ENCODE measurements around the gene CHPF.

CHPF gene

GRCh38 chr2:219531639-219532377 is 11.8 kb downstream of the CHPF start:
- Histone ChIP-seq H3K4me3 (ENCODE audit: insufficient read depth, low read depth, low read length) (no peak overlapping the region), H3K27me3 (ENCODE audit: control insufficient read depth, insufficient read depth, low read length, poor library complexity, severe bottlenecking) (peaks cover 17% of the 10 kb centered on the region), H3K9me3 (ENCODE audit: control insufficient read depth, low read length) (no peaks in the 10 kb centered on the region), H3K4me1 (ENCODE audit: control insufficient read depth, insufficient read depth, low read length) (peaks cover 11% of the 10 kb centered on the region), H3K27ac (ENCODE audit: insufficient read depth, low read depth, low read length, poor library complexity, severe bottlenecking) (no peak overlapping the region), H3K36me3 (ENCODE audit: control insufficient read depth, insufficient read depth, low read length) (no peaks in the 10 kb centered on the region)
- 87% methylated on average over 20 of the region's 20 CpGs for WGBS, 2 experiments

GRCh38 chr2:219530048-219530963 is 13.3 kb downstream of the CHPF start:
- WGBS, 2 experiments: 18 to 19% methylated on average over 20 to 21 of the region's 21 CpGs
- H3K4me3 ChIP-seq (ENCODE audit: insufficient read depth, low read depth, low read length): peak overlapping the region; percentile 16
- no peak overlapping the region for H3K27ac ChIP-seq (ENCODE audit: insufficient read depth, low read depth, low read length, poor library complexity, severe bottlenecking)
- peaks cover 17% of the 10 kb centered on the region for H3K27me3 ChIP-seq (ENCODE audit: control insufficient read depth, insufficient read depth, low read length, poor library complexity, severe bottlenecking)
- peaks cover 24% of the 10 kb centered on the region for H3K4me1 ChIP-seq (ENCODE audit: control insufficient read depth, insufficient read depth, low read length)
- H3K9me3 ChIP-seq (ENCODE audit: control insufficient read depth, low read length): no peaks in the 10 kb centered on the region
- no peaks in the 10 kb centered on the region for H3K36me3 ChIP-seq (ENCODE audit: control insufficient read depth, insufficient read depth, low read length)

GRCh38 chr2:219527472-219527871 is 16.1 kb downstream of the CHPF start:
- H3K4me1 ChIP-seq (ENCODE audit: control insufficient read depth, insufficient read depth, low read length): peaks cover 27% of the 10 kb centered on the region
- no peak overlapping the region for H3K4me3 ChIP-seq (ENCODE audit: insufficient read depth, low read depth, low read length)
- peaks cover 32% of the 10 kb centered on the region for H3K27me3 ChIP-seq (ENCODE audit: control insufficient read depth, insufficient read depth, low read length, poor library complexity, severe bottlenecking)
- no peak overlapping the region for H3K27ac ChIP-seq (ENCODE audit: insufficient read depth, low read depth, low read length, poor library complexity, severe bottlenecking)
- no peaks in the 10 kb centered on the region for H3K9me3 ChIP-seq (ENCODE audit: control insufficient read depth, low read length)
- WGBS, 2 experiments: 76 to 82% methylated on average over 5 of the region's 5 CpGs
- no peaks in the 10 kb centered on the region for H3K36me3 ChIP-seq (ENCODE audit: control insufficient read depth, insufficient read depth, low read length)

GRCh38 chr2:219527076-219527394 is 16.6 kb downstream of the CHPF start:
- H3K36me3 ChIP-seq (ENCODE audit: control insufficient read depth, insufficient read depth, low read length): no peaks in the 10 kb centered on the region
- no peak overlapping the region for H3K27ac ChIP-seq (ENCODE audit: insufficient read depth, low read depth, low read length, poor library complexity, severe bottlenecking)
- peaks cover 35% of the 10 kb centered on the region for H3K27me3 ChIP-seq (ENCODE audit: control insufficient read depth, insufficient read depth, low read length, poor library complexity, severe bottlenecking)
- peaks cover 28% of the 10 kb centered on the region for H3K4me1 ChIP-seq (ENCODE audit: control insufficient read depth, insufficient read depth, low read length)
- 69 to 72% methylated on average over 6 of the region's 6 CpGs for WGBS, 2 experiments
- H3K4me3 ChIP-seq (ENCODE audit: insufficient read depth, low read depth, low read length): no peak overlapping the region
- no peaks in the 10 kb centered on the region for H3K9me3 ChIP-seq (ENCODE audit: control insufficient read depth, low read length)

GRCh38 chr2:219526320-219527075 is 17.1 kb downstream of the CHPF start:
- WGBS, 2 experiments: 62 to 64% methylated on average over 11 of the region's 11 CpGs
- Histone ChIP-seq H3K36me3 (ENCODE audit: control insufficient read depth, insufficient read depth, low read length) (no peaks in the 10 kb centered on the region), H3K27ac (ENCODE audit: insufficient read depth, low read depth, low read length, poor library complexity, severe bottlenecking) (no peak overlapping the region), H3K27me3 (ENCODE audit: control insufficient read depth, insufficient read depth, low read length, poor library complexity, severe bottlenecking) (peaks cover 39% of the 10 kb centered on the region), H3K9me3 (ENCODE audit: control insufficient read depth, low read length) (no peaks in the 10 kb centered on the region), H3K4me1 (ENCODE audit: control insufficient read depth, insufficient read depth, low read length) (peaks cover 34% of the 10 kb centered on the region), H3K4me3 (ENCODE audit: insufficient read depth, low read depth, low read length) (no peak overlapping the region)

- Histone ChIP-seq H3K4me1 (ENCODE audit: control insufficient read depth, insufficient read depth, low read length) (peaks cover 41% of the 10 kb centered on the region), H3K9me3 (ENCODE audit: control insufficient read depth, low read length) (no peaks in the 10 kb centered on the region), H3K4me3 (ENCODE audit: insufficient read depth, low read depth, low read length) (no peak overlapping the region), H3K27me3 (ENCODE audit: control insufficient read depth, insufficient read depth, low read length, poor library complexity, severe bottlenecking) (peaks cover 39% of the 10 kb centered on the region), H3K27ac (ENCODE audit: insufficient read depth, low read depth, low read length, poor library complexity, severe bottlenecking) (no peak overlapping the region), H3K36me3 (ENCODE audit: control insufficient read depth, insufficient read depth, low read length) (no peaks in the 10 kb centered on the region)
- 40 to 49% methylated on average over 9 of the region's 9 CpGs for WGBS, 2 experiments
Observed at GRCh38 chr2:219525533-219526232, 17.9 kb downstream of the CHPF start.

- no peak overlapping the region for H3K4me3 ChIP-seq (ENCODE audit: insufficient read depth, low read depth, low read length)
- H3K36me3 ChIP-seq (ENCODE audit: control insufficient read depth, insufficient read depth, low read length): no peaks in the 10 kb centered on the region
- WGBS, 2 experiments: 91 to 95% methylated on average over 2 of the region's 2 CpGs
- H3K4me1 ChIP-seq (ENCODE audit: control insufficient read depth, insufficient read depth, low read length): peaks cover 46% of the 10 kb centered on the region
- no peaks in the 10 kb centered on the region for H3K9me3 ChIP-seq (ENCODE audit: control insufficient read depth, low read length)
- H3K27ac ChIP-seq (ENCODE audit: insufficient read depth, low read depth, low read length, poor library complexity, severe bottlenecking): no peak overlapping the region
- peaks cover 36% of the 10 kb centered on the region for H3K27me3 ChIP-seq (ENCODE audit: control insufficient read depth, insufficient read depth, low read length, poor library complexity, severe bottlenecking)
Observed at GRCh38 chr2:219524817-219525216, 18.8 kb downstream of the CHPF start.

- 14% methylated on average over 24 of the region's 24 CpGs for WGBS, 2 experiments
- H3K36me3 ChIP-seq (ENCODE audit: control insufficient read depth, insufficient read depth, low read length): no peaks in the 10 kb centered on the region
- peaks cover 45% of the 10 kb centered on the region for H3K4me1 ChIP-seq (ENCODE audit: control insufficient read depth, insufficient read depth, low read length)
- peak overlapping the region; percentile 22 for H3K4me3 ChIP-seq (ENCODE audit: insufficient read depth, low read depth, low read length)
- no peak overlapping the region for H3K27ac ChIP-seq (ENCODE audit: insufficient read depth, low read depth, low read length, poor library complexity, severe bottlenecking)
- H3K27me3 ChIP-seq (ENCODE audit: control insufficient read depth, insufficient read depth, low read length, poor library complexity, severe bottlenecking): peaks cover 22% of the 10 kb centered on the region
- H3K9me3 ChIP-seq (ENCODE audit: control insufficient read depth, low read length): no peaks in the 10 kb centered on the region
Observed at GRCh38 chr2:219523031-219523671, 20.5 kb downstream of the CHPF start.

All from ectodermal cell (in vitro differentiated cells).